ENCODE data around the gene C22orf31.

DNA sequence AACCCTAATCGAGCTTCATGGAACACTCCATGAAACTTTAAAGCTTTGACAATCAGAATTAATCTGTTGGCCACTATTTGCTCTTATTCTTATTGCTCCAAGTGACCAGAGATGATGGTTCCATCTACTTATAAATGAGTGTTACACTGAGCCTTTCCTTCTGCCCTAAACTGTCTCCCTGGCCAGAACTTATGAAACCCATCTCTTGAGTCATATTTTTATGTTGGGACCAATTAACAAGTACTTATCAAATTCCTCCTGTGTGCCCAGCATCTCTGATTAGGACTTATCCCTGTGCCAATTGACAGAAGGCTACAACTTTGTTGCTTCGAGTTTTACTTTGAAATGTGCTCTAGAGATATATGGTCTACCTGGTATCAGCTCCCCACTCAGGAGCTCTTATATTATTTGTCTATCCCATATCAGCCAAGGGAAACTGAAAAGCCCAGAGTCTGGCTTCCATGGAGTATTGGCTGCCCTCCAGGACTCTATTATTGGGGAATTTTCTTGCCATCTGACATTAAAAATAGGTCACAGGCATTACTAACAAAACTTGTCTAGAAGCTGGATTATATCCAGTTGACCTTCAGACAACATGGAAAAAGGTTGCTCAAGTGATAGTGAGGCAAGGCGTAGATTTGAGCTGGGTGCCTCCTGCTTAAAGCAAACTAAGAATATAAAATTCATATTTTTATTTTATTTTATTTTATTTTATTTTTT lies 20.0 kb upstream of the C22orf31 start:
- TF ChIP-seq GATA3 (IDR thresholded peaks at IDR 0.05; ENCODE audit: low read depth, low read length) (no peak), GATA2 (IDR thresholded peaks at IDR 0.05; ENCODE audit: low read depth, low read length) (no peak)
